GM23338 (cell line): ENCODE measurements around the gene OTOP2. TPM values are rescaled to one million over a fixed set of nuclear protein-coding genes. Genes with fewer than 3 reads are reported as not detected.
A peak's percentile ranks its signal among the peaks of the same experiment; 100 is the strongest.

Source experiments
- ATAC-seq: fragments of 200-7000 bp; cut with Tn5 transposase; 3 replicates; pipeline ENCODE4 v1.9.1; 2020
- DNase-seq: peaks from one replicate; pipeline ENCODE4 v3.0.0-alpha.2; 2015; ENCODE audit warnings: low spot score
- H2AFZ ChIP-seq: fragments of 200-600 bp; sonication (generic); 2 replicates; pipeline ENCODE4 v1.8.0; 2016; ENCODE audit warnings: antibody characterized with exemption, mild to moderate bottlenecking, moderate library complexity
- H3F3A ChIP-seq: fragments of 200-600 bp; sonication (generic); replicated peaks from 2 replicates; pipeline ENCODE4 v1.8.0; 2017; ENCODE audit warnings: antibody characterized with exemption, mixed run types, low read depth
- H3K27ac ChIP-seq: fragments of 200-600 bp; sonication (generic); 2 replicates; pipeline ENCODE4 v1.6.1; 2016; ENCODE audit warnings: low read depth
- H3K27me3 ChIP-seq: fragments of 200-600 bp; sonication (generic); 2 replicates; pipeline ENCODE4 v1.8.0; 2016; ENCODE audit warnings: mild to moderate bottlenecking, mixed run types, moderate library complexity; ENCODE audit not compliant: insufficient read depth
- H3K36me3 ChIP-seq: fragments of 200-600 bp; sonication (generic); 2 replicates; pipeline ENCODE4 v1.8.0; 2016; ENCODE audit warnings: mild to moderate bottlenecking; ENCODE audit not compliant: insufficient read depth
- H3K4me1 ChIP-seq: fragments of 200-600 bp; sonication (generic); 2 replicates; pipeline ENCODE4 v1.8.0; 2016; ENCODE audit warnings: mild to moderate bottlenecking, moderate library complexity; ENCODE audit not compliant: insufficient read depth
- H3K4me2 ChIP-seq: fragments of 200-600 bp; sonication (generic); 2 replicates; pipeline ENCODE4 v1.7.1; 2017; ENCODE audit warnings: mixed run types
- H3K4me3 ChIP-seq: fragments of 200-600 bp; sonication (generic); 2 replicates; pipeline ENCODE4 v1.6.1; 2016; ENCODE audit warnings: mixed run types
- H3K79me2 ChIP-seq: fragments of 200-600 bp; sonication (generic); replicated peaks from 2 replicates; pipeline ENCODE4 v1.8.0; 2017; ENCODE audit warnings: mild to moderate bottlenecking; ENCODE audit not compliant: insufficient read depth
- H3K9me2 ChIP-seq: fragments of 200-600 bp; sonication (generic); 2 replicates; pipeline ENCODE4 v1.8.0; 2017; ENCODE audit not compliant: insufficient read depth
- H4K20me1 ChIP-seq: fragments of 200-600 bp; sonication (generic); replicated peaks from 2 replicates; pipeline ENCODE4 v1.8.0; 2017; ENCODE audit warnings: mild to moderate bottlenecking; ENCODE audit not compliant: insufficient read depth
- H3K27ac Mint-ChIP-seq: 2 replicates; pipeline ENCODE4 v1.8.0; 2020; ENCODE audit warnings: inconsistent platforms, mild to moderate bottlenecking, moderate library complexity, mixed read lengths
- H3K27me3 Mint-ChIP-seq: 3 replicates; pipeline ENCODE4 v1.8.0; 2022; ENCODE audit warnings: low read depth, mild to moderate bottlenecking, moderate library complexity, mixed read lengths, inconsistent platforms; ENCODE audit not compliant: insufficient read depth, poor library complexity
- H3K36me3 Mint-ChIP-seq: 3 replicates; pipeline ENCODE4 v1.8.0; 2021; ENCODE audit warnings: low read depth, mild to moderate bottlenecking, inconsistent platforms, moderate library complexity, mixed read lengths
- H3K4me1 Mint-ChIP-seq: 3 replicates; pipeline ENCODE4 v1.8.0; 2020; ENCODE audit warnings: mild to moderate bottlenecking, inconsistent platforms, mixed read lengths
- H3K4me3 Mint-ChIP-seq: 3 replicates; pipeline ENCODE4 v1.8.0; 2021; ENCODE audit warnings: moderate library complexity, mild to moderate bottlenecking, inconsistent platforms, mixed read lengths
- H3K9me3 Mint-ChIP-seq: 3 replicates; pipeline ENCODE4 v1.8.0; 2020; ENCODE audit warnings: moderate library complexity, mild to moderate bottlenecking, inconsistent platforms, mixed read lengths
- EZH2 ChIP-seq: fragments of 200-600 bp; sonication (generic); IDR thresholded peaks from one replicate; pipeline ENCODE4 v1.8.0; 2017; ENCODE audit warnings: antibody characterized with exemption, mild to moderate bottlenecking, low read depth; ENCODE audit not compliant: unreplicated experiment
- EZH2phosphoT487 ChIP-seq: fragments of 200-600 bp; sonication (generic); IDR thresholded peaks from one replicate; pipeline ENCODE4 v1.8.1; 2018; ENCODE audit warnings: antibody characterized with exemption; ENCODE audit not compliant: unreplicated experiment
- JUNB ChIP-seq: IDR thresholded peaks from one replicate; pipeline ENCODE4 v1.6.1; 2016; ENCODE audit warnings: antibody characterized with exemption; ENCODE audit not compliant: unreplicated experiment
- POLR2AphosphoS5 ChIP-seq: IDR thresholded peaks from 2 replicates; pipeline ENCODE4 v1.6.1; 2016; ENCODE audit warnings: antibody characterized with exemption, low read depth
- REST ChIP-seq: IDR thresholded peaks from one replicate; pipeline ENCODE4 v1.6.1; 2018; ENCODE audit warnings: antibody characterized with exemption; ENCODE audit not compliant: unreplicated experiment
- ZNF114 ChIP-seq: fragments of 250-450 bp; sonication (Bioruptor Pico); IDR thresholded peaks from 2 replicates; pipeline ENCODE4 v1.5.0; 2020; ENCODE audit warnings: mild to moderate bottlenecking, moderate library complexity
- ZNF331 ChIP-seq: fragments of 250-450 bp; sonication (Bioruptor Pico); IDR thresholded peaks from 2 replicates; pipeline ENCODE4 v1.5.0; 2020; ENCODE audit warnings: low read depth, mild to moderate bottlenecking, moderate library complexity
- polyA plus RNA-seq: library from polyadenylated mRNA; unstranded; fragments of >200 nt; fragmentation: Nextera tagmentation; extraction: Ambion mirVana; gene quantifications from 2 replicates; pipeline ENCODE4 v1.2.1, GENCODE V29; 2016
- total RNA-seq: library from RNA; depleted of rRNA; stranded (reverse); fragments of >200 nt; shearing (Covaris generic); gene quantifications from 2 replicates; pipeline ENCODE4 v1.2.3, GENCODE V29; 2014

The OTOP2 gene
- total and polyA plus RNA-seq, 2 experiments from 2014 or later: not detected

GRCh38 chr17:74875155-74875976 is 48.7 kb upstream of the OTOP2 start (continued):
- TF ChIP-seq REST (no peak), EZH2 (no peak), POLR2AphosphoS5 (no peak), EZH2phosphoT487 (no peak)

- H3K9me3 Mint-ChIP-seq: no peaks in the 10 kb centered on the region
- no peak overlapping the region; the same call in 2 of the 3 replicates for H3K4me3 Mint-ChIP-seq
- H3K9me2 ChIP-seq: no peaks in the 10 kb centered on the region
- H3K27me3 ChIP-seq: 0 out of 2 replicates have a peak, but pooled peaks cover 7% of the 10 kb centered on the region
- H3K4me1 ChIP-seq: peaks cover 9% of the 10 kb centered on the region; the same call in 1 of the 2 replicates
- H3K79me2 ChIP-seq: no peaks in the 10 kb centered on the region
- peaks cover 10% of the 10 kb centered on the region for H3K27me3 Mint-ChIP-seq
- DNase-seq (no peak), ATAC-seq (no peak)
- peaks cover 24% of the 10 kb centered on the region for H3K4me1 Mint-ChIP-seq
- H3F3A ChIP-seq: 0 out of 2 replicates have a peak, but pooled peaks cover 4% of the 10 kb centered on the region
- H3K36me3 Mint-ChIP-seq: peaks cover 5% of the 10 kb centered on the region; the same call in 1 of the 3 replicates
- H3K27ac ChIP-seq: no peak overlapping the region
- H3K36me3 ChIP-seq: no peaks in the 10 kb centered on the region
- no peak overlapping the region for H3K4me2 ChIP-seq
- TF ChIP-seq ZNF114 (CRISPR knock-in tag): no peak
- no peak for TF ChIP-seq ZNF331 (CRISPR knock-in tag)
- TF ChIP-seq JUNB: no peak
- TF ChIP-seq REST: no peak
- no peak for TF ChIP-seq EZH2phosphoT487
- H3K4me3 ChIP-seq: no peak overlapping the region
- no peak overlapping the region for H2AFZ ChIP-seq
- 0 out of 2 replicates have a peak, but pooled peaks cover 3% of the 10 kb centered on the region for H4K20me1 ChIP-seq
- peak overlapping the region; percentile 61 for H3K27ac Mint-ChIP-seq
These were observed 48.0 kb upstream of the OTOP2 start for GRCh38 chr17:74875977-74876593.
